HEK293 (cell line): Measurements from ENCODE around the gene NELL1.

Experiments
- MZF1 ChIP-seq: fragments of 450-650 bp; formaldehyde crosslinking; IDR thresholded peaks from 2 replicates; pipeline ENCODE4 v1.5.1; 2017; ENCODE audit warnings: missing biosample characterization, missing genetic modification characterization, borderline replicate concordance
- ZNF169 ChIP-seq: fragments of 450-650 bp; formaldehyde crosslinking; IDR thresholded peaks from 2 replicates; pipeline ENCODE4 v1.5.1; 2016; ENCODE audit warnings: missing biosample characterization, missing genetic modification characterization

DNA sequence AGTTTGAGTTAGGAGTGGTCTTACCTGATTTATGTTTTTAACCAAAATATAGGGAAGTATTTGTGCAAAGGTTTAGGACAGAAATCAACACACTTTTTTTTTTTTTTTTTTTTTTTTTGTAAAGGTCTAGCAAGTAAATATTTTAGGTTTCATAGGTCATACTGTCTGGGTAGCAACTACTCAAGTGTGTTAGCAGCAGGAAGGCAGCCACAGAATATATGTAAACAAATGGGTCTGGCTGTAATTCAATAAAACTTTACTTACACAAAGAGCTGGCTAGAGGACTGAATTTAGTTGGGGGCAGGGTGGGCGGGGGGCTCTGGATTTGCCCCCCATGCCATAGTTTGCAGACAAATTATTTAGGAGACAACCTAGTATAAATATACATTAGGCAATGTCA lies 510.4 kb downstream of the NELL1 start:
- TF ChIP-seq MZF1 (tag by site-specific recombination) (no peak), ZNF169 (tag by site-specific recombination) (no peak)
